SK-N-SH (cell line): ENCODE results near the gene KIFC3.

Source experiments
- CTCF ChIP-seq: fragments of 200-600 bp; sonication (generic); IDR thresholded peaks from 2 replicates; pipeline ENCODE4 v1.6.1; 2017; ENCODE audit warnings: antibody characterized with exemption, mild to moderate bottlenecking, moderate library complexity
- RCOR1 ChIP-seq: fragments of 150-350 bp; IDR thresholded peaks from 2 replicates; pipeline ENCODE4 v1.6.1; 2017; ENCODE audit warnings: antibody characterized with exemption, low read length
- SIN3A ChIP-seq: IDR thresholded peaks from 2 replicates; pipeline ENCODE4 v1.6.1; 2012; ENCODE audit warnings: low read depth, mild to moderate bottlenecking, low read length, moderate library complexity, borderline replicate concordance
- ZBTB33 ChIP-seq: IDR thresholded peaks from 2 replicates; pipeline ENCODE4 v1.4.0; 2012; ENCODE audit warnings: low read depth, borderline replicate concordance

- TF ChIP-seq CTCF (no peak), ZBTB33 (no peak), RCOR1 (no peak), SIN3A (no peak)
Observed at GRCh38 chr16:57728336-57729181, 73.7 kb downstream of the KIFC3 start.
